Pulmonary artery endothelial cell (primary cell): ENCODE results near the gene PGLYRP2. TPM values are rescaled to one million over a fixed set of nuclear protein-coding genes. Genes with fewer than 3 reads are reported as not detected.
"Not testable (repeated sequence)": the region's sequence is repeated elsewhere in the genome, so short reads cannot be mapped to it uniquely, and the experiment has no call there.

Experiments used
- DNase-seq: peaks from one replicate; pipeline ENCODE4 v3.0.0-alpha.2; 2011; ENCODE audit warnings: low read depth, low spot score
- total RNA-seq: library from RNA; depleted of rRNA; stranded (reverse); fragments of >200 nt; gene quantifications from 2 replicates; pipeline ENCODE4 v1.2.3, GENCODE V29; 2014

The PGLYRP2 gene
- total RNA-seq: 0.04 TPM in 1 of 2 replicates, not detected in the other

GRCh38 chr19:15479391-15480345 is at the start of gene PGLYRP2:
TSS of gene PGLYRP2 (minus strand) at chr19:15479501. CDS start at chr19:15479371, 130 bp downstream.
- no peak for DNase-seq

GRCh38 chr19:15527705-15528104 is 48.4 kb upstream of the PGLYRP2 start:
- DNase-seq: no peak

GRCh38 chr19:15526408-15526807 is 47.1 kb upstream of the PGLYRP2 start:
- DNase-seq: no peak

GRCh38 chr19:15525291-15525690 is 46.0 kb upstream of the PGLYRP2 start:
- DNase-seq: no peak

GRCh38 chr19:15524781-15525180 is 45.5 kb upstream of the PGLYRP2 start:
- no peak for DNase-seq

DNA sequence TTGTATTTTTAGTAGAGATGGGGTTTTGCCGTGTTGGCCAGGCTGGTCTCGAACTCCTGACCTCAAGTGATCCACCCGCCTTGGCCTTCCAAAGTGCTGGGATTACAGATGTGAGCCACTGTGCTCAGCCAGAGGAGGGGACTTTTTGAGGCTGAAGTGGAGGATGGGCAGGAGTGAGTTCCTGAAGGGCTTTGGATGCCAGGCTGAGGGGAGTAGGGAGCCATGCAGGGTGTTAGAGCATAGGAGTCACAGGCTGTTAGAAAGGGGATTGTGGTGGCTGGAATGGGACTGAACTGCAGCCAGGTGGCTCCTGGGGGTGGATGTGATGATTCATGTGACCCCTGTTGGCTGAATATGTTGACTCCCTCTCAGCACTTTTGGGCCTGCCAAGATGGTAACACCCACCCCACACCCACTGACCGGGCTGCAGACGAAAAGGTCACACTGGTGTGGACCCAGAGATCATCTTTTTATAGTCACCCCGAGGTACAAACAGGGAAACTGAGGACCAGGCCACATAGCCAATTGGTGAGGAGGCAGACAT is 40.2 kb upstream of the PGLYRP2 start:
- no peak for DNase-seq

DNA sequence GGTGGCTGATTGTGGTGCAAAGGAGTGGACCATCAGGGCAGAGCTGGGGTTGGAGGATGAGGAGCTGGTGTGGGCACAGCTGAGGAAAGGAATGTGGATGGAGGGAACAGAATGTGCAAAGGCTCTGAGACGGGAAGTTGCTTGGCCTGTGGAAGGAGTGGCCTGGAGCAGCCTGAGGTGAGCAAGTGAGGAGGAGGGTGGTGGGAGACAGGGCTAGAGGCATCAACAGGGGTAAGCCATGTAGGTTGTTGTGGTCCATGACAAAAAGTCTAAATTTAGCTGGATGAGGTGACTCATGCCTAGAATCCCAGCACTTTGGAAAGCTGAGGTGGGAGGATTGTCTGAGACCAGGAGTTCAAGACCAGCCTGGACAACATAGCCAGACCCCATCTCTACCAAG is 38.5 kb upstream of the PGLYRP2 start:
- no peak for DNase-seq

DNA sequence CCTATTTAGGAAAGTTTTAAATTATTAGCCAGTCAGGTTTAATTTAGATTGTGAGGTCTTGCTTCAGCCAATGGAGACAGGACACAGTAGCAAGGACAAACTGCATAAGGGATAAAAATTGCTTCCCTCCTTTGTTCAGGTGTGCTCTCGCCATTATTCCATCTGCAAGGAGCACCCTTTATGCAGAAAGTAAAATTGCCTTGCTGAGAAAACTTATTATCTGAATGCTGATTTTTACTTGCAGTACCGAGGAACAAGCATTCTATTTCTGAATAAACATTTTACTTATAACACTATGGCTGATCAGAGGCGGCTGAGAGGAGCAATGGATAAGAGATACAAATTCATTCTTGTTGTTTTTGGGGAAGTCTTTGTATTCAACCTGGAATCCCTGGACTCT is 37.1 kb upstream of the PGLYRP2 start:
- no peak for DNase-seq

GRCh38 chr19:15515227-15515625 is 35.9 kb upstream of the PGLYRP2 start:
- not testable (repeated sequence) for DNase-seq

GRCh38 chr19:15511671-15512424 is 32.5 kb upstream of the PGLYRP2 start:
- DNase-seq: no peak

DNA sequence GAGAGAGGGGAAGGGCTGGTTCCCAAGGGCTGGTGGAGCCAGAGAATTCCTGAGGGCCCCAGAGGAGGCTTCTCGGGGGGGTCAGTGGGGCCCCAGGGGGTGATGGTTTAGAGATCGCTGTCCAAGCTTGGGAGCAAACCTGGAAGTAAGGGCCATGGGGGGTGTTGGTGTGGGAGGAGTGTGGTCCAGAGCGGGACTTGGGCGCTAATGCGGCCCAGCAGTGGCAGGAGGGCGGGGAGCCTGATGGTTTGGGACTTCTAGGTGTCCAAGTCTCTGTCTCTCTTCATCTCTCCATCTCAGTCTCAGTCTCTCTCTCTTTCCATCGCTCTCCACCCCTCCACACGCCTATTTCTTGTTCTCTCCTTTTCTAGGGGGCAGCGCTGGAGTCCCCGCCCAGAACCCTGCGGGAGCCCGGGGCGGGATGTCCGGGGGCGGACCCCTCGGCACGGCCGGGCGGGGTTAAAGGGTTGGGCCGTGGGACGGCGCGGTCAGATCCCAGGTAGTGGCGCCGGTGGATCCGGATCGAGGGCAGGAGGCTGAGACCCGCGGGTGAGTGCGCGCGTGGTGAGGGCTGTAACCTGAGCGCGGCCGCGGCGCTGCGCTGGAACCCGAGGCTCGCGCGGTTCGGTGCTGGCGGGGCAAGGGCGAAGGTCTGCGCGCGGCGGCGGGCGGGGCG is 28.9 kb upstream of the PGLYRP2 start, which contains the start of gene CYP4F22:
Gene CYP4F22, plus strand, starts transcription at position 491 of the 676 bp plus-strand sequence. CDS start 16,812 bp downstream, outside the sequence.
- no peak for DNase-seq

DNA sequence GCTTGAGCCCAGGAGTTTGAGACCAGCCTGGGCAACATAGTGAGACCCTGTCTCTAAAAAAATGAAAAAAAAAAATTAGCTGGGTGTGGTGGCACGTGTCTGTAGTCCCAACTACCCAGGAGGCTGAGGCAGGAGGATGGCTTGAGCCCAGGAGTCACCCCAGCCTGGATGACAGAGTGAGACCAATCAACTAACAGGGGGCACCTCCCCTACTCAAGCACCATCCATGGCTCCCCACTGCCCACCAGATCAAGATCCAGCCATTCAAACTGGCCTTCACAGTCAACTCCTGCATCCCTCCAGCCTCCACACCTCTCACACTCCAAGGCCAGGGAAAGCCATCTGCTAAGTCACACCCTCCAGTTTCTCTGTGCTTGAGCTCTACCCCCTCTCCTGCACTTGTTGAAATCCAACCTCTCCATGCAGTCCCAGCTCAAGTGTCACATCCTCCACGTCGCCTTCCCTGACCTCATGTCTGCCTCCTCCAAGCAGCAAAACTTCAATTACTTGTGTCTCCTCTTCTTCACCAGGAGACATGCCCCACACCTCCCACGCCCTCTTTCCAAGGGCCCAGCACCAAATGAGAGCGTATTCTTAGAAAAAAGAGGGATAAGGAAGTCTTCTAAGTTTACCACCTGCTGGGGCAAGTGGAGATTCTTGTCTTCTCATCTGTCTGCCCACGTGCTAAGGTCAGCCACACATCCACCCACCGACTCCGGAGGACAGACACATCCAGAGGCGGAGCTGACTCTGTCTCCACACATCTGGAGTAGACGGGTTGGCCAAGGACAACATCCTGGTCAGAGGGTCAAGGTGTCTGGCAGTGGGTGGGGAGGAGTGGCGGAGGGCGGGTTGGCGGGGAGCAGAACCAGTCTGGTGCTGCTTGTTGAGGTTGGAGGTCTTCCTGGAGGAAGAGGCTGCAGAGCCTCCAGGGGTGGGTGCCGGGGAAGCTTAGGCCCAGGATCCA is 28.1 kb upstream of the PGLYRP2 start:
- no peak for DNase-seq

DNA sequence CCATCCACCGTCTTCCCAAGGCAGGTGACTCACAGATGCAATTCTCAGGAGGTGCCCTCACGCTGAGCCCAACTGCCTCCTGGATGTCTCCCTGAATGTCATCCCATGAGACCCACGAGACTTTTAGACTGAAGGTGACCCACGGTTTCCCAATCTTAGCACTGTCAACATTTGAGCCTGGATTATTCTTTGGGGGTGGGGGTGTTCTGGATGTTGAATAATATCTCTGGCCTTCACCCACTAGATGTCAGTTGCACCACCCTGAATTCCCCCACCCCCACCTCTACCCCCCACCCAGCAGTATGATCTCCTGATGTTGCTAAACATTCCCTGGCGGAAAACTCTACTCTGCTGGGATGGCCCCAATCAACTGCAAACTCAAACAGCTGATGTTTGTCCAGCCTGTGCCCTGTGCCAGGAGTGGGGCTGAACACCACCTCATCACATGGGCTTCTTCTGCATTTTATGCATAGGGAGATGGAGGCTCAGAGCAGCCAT is 26.8 kb upstream of the PGLYRP2 start:
- DNase-seq: no peak

GRCh38 chr19:15502264-15502663 is 23.0 kb upstream of the PGLYRP2 start:
- no peak for DNase-seq

DNA sequence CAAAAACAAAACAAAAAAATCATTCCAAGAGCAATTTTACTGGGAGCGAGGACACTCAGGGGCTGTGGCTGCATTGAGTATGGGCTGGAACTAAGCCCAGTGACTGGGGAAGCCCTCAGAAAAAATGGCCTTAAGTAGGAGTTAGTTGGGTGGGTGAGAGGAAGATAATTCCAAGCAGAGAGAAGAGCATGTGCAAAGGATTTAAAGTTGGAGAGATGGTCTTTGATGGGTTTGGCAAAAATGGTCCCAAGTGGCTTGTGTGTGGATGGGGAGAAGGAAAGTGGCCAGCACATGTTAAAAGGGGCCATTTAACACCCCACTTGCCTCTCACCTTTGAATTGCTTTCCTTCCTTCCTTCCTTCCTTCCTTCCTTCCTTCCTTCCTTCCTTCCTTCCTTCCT is 22.3 kb upstream of the PGLYRP2 start:
- DNase-seq: no peak

- no peak for DNase-seq
Measured at GRCh38 chr19:15498910-15499309, 19.6 kb upstream of the PGLYRP2 start.

DNA sequence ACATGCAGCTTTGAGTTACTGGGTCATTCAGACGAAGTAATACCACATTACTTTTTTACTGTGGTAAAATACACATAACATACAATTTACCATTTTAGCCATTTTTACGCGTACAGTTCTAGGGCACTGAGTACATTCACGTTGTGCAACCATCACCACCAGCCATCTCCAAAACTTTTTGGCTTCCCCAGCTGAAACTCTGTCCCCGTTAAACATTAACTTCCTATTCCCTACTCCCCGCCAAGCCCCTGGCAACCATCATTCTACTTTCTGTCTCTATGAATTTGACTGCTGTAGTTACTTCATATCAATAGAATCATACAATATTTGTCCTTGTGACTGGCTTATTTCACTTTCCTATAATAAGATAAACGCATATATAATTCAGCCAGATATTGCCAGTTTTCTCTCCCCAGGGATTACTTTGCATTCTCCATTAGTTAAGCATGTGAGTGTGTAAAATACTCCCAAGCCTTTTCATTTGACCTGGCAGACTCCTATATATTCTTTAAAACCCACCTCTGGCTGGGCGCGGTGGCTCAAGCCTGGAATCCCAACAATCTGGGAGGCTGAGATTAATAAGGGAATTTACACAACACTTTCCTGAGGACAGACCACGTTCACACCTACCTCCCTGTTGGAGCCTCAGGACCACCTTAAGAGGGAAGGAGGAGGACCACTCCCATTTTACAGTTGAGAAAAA is 19.0 kb upstream of the PGLYRP2 start:
- no peak for DNase-seq

GRCh38 chr19:15495151-15495550 is 15.8 kb upstream of the PGLYRP2 start:
- no peak for DNase-seq

GRCh38 chr19:15488489-15489226 is 9.4 kb upstream of the PGLYRP2 start:
- DNase-seq: no peak
